ENCODE measurements around the gene APCDD1L.

GRCh38 chr20:58536289-58536688 lies 21.1 kb upstream of the APCDD1L start:
- TF ChIP-seq SP1 (IDR thresholded peaks at IDR 0.05) (no peak), FOXA1 (IDR thresholded peaks at IDR 0.05) (no peak), PKNOX1 (IDR thresholded peaks at IDR 0.05) (no peak), ARNT (IDR thresholded peaks at IDR 0.05) (no peak), ZNF384 (IDR thresholded peaks at IDR 0.05) (no peak), NFRKB (IDR thresholded peaks at IDR 0.05) (no peak), ELF4 (IDR thresholded peaks at IDR 0.05) (no peak), FOXK2 (IDR thresholded peaks at IDR 0.05) (no peak), LEF1 (IDR thresholded peaks at IDR 0.05; ENCODE audit: borderline replicate concordance) (no peak), CTBP1 (IDR thresholded peaks at IDR 0.05; ENCODE audit: borderline replicate concordance) (no peak), SUZ12 (IDR thresholded peaks at IDR 0.05) (no peak)
